ENCODE data around the gene CNOT4.

Gene CNOT4

GRCh38 chr7:135385209-135385608 is 124.7 kb downstream of the CNOT4 start:
- Histone ChIP-seq H3K4me1 (ENCODE audit: control insufficient read depth, insufficient read depth, low read length) (no peaks in the 10 kb centered on the region), H3K27me3 (ENCODE audit: control insufficient read depth, insufficient read depth, low read length) (no peaks in the 10 kb centered on the region), H3K36me3 (ENCODE audit: control insufficient read depth, insufficient read depth, low read length) (peaks cover 10% of the 10 kb centered on the region), H3K4me3 (ENCODE audit: low read length) (no peak overlapping the region), H3K9ac (ENCODE audit: low read length) (no peak overlapping the region), H3K9me3 (ENCODE audit: control insufficient read depth, low read length) (no peaks in the 10 kb centered on the region)

- Histone ChIP-seq H3K9me3 (ENCODE audit: control insufficient read depth, low read length) (no peaks in the 10 kb centered on the region), H3K36me3 (ENCODE audit: control insufficient read depth, insufficient read depth, low read length) (peaks cover 9% of the 10 kb centered on the region), H3K9ac (ENCODE audit: low read length) (no peak overlapping the region), H3K4me1 (ENCODE audit: control insufficient read depth, insufficient read depth, low read length) (no peaks in the 10 kb centered on the region), H3K4me3 (ENCODE audit: low read length) (no peak overlapping the region), H3K27me3 (ENCODE audit: control insufficient read depth, insufficient read depth, low read length) (no peaks in the 10 kb centered on the region)
These were observed 126.3 kb downstream of the CNOT4 start for GRCh38 chr7:135383525-135384175.

DNA sequence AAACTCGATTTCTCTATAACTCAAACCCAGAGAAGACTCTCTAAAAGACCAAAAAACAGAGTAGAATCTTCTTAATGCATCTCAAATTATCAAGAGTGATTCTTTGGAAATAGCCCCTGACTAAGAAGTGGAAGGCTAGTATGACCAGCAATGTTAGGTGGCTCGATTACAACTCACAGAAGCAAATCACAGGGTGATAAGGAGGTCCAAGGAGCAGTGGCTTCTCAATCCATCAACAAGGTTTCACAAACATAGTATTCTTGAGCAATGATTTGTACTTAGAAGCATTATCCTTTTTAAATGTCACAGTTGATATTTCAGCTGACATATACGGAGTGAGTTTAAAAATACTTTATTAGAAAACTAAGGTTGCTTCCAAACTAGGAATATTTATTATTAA is 127.7 kb downstream of the CNOT4 start:
- no peaks in the 10 kb centered on the region for H3K4me1 ChIP-seq (ENCODE audit: control insufficient read depth, insufficient read depth, low read length)
- peaks cover 7% of the 10 kb centered on the region for H3K36me3 ChIP-seq (ENCODE audit: control insufficient read depth, insufficient read depth, low read length)
- H3K4me3 ChIP-seq (ENCODE audit: low read length): no peak overlapping the region
- H3K27me3 ChIP-seq (ENCODE audit: control insufficient read depth, insufficient read depth, low read length): no peaks in the 10 kb centered on the region
- H3K9ac ChIP-seq (ENCODE audit: low read length): no peak overlapping the region
- H3K9me3 ChIP-seq (ENCODE audit: control insufficient read depth, low read length): no peaks in the 10 kb centered on the region

DNA sequence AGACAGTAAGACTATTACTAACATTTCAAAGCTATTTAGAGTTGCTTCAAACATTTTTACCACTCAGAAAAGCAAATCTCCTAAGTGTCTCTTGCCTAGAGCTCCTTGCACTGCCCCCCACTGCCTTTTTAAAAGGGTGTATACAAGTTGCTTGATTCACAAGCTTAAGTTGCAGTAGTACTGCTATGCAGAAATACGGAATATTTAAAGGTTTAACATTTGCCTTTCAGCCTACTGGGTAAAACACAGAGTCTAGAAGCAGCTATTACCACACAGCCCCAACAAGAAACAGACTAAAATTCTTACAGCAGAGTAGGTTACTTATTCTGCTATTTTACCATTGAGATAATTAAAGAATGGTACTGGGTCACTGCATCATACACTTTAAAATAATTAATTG is 128.5 kb downstream of the CNOT4 start:
- Histone ChIP-seq H3K4me3 (ENCODE audit: low read length) (no peak overlapping the region), H3K36me3 (ENCODE audit: control insufficient read depth, insufficient read depth, low read length) (no peaks in the 10 kb centered on the region), H3K9me3 (ENCODE audit: control insufficient read depth, low read length) (no peaks in the 10 kb centered on the region), H3K27me3 (ENCODE audit: control insufficient read depth, insufficient read depth, low read length) (no peaks in the 10 kb centered on the region), H3K9ac (ENCODE audit: low read length) (no peak overlapping the region), H3K4me1 (ENCODE audit: control insufficient read depth, insufficient read depth, low read length) (no peaks in the 10 kb centered on the region)

- Histone ChIP-seq H3K27me3 (ENCODE audit: control insufficient read depth, insufficient read depth, low read length) (no peaks in the 10 kb centered on the region), H3K4me1 (ENCODE audit: control insufficient read depth, insufficient read depth, low read length) (no peaks in the 10 kb centered on the region), H3K9me3 (ENCODE audit: control insufficient read depth, low read length) (no peaks in the 10 kb centered on the region), H3K4me3 (ENCODE audit: low read length) (no peak overlapping the region), H3K36me3 (ENCODE audit: control insufficient read depth, insufficient read depth, low read length) (no peaks in the 10 kb centered on the region), H3K9ac (ENCODE audit: low read length) (no peak overlapping the region)
These were observed 129.6 kb downstream of the CNOT4 start for GRCh38 chr7:135380351-135380750.

DNA sequence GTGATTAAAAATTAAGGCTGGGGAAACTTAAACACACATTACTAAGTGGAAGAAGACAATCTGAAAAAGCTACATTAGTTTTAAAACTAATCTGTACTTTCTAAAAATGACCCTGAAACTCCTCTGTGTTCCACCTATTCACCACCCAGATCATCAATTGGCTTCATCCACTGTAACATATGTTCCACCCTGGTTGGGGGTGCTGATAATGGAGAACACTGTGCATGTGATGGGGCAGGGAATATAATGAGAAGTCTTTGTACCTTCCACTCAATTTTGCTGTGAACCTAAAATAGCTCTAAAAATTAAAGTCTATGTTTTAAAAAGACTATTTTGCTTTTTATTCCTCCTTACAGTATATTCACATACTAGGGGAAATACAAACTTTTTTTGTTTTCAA is 132.7 kb downstream of the CNOT4 start:
- Histone ChIP-seq H3K9me3 (ENCODE audit: control insufficient read depth, low read length) (no peaks in the 10 kb centered on the region), H3K4me3 (ENCODE audit: low read length) (no peak overlapping the region), H3K4me1 (ENCODE audit: control insufficient read depth, insufficient read depth, low read length) (no peaks in the 10 kb centered on the region), H3K9ac (ENCODE audit: low read length) (no peak overlapping the region), H3K27me3 (ENCODE audit: control insufficient read depth, insufficient read depth, low read length) (no peaks in the 10 kb centered on the region), H3K36me3 (ENCODE audit: control insufficient read depth, insufficient read depth, low read length) (no peaks in the 10 kb centered on the region)

DNA sequence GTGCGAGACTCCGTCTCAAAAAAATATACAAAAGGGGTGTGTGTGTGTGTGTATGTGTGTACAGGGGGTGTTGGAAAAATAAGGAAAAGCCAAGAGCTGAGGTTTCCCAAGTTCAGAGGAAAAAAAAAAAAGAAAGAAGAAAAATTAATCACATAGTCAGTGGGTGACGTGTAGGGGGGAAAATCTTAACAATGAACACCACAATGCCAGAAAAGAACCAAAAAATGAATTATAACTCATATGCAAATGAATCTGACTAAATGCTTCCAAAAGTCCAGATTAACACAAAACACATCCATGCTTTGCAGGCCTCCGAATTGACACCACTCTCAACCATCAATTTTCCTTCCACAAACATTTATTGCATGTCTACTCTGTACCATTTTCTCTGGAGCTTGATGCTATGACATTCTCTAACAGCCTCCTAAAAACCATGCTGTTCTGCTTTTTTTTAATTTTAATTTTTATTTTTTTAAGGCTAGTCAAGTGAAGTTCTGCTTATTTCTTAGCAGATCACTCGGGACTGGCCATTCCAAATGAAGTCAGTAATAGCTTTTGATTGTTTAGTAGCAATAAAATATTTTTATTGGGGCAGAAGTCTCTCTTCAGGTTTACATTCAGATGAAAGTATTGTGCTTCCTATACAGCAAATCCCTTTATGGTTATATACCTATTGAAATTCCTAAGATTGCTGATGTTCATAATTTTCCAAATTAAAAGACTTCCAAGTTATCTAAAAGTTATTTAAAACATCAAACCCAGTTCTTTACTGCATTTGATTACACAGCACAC is 133.8 kb downstream of the CNOT4 start:
- Histone ChIP-seq H3K9ac (ENCODE audit: low read length) (no peak overlapping the region), H3K4me3 (ENCODE audit: low read length) (no peak overlapping the region), H3K9me3 (ENCODE audit: control insufficient read depth, low read length) (no peaks in the 10 kb centered on the region), H3K4me1 (ENCODE audit: control insufficient read depth, insufficient read depth, low read length) (no peaks in the 10 kb centered on the region), H3K36me3 (ENCODE audit: control insufficient read depth, insufficient read depth, low read length) (no peaks in the 10 kb centered on the region), H3K27me3 (ENCODE audit: control insufficient read depth, insufficient read depth, low read length) (no peaks in the 10 kb centered on the region)

DNA sequence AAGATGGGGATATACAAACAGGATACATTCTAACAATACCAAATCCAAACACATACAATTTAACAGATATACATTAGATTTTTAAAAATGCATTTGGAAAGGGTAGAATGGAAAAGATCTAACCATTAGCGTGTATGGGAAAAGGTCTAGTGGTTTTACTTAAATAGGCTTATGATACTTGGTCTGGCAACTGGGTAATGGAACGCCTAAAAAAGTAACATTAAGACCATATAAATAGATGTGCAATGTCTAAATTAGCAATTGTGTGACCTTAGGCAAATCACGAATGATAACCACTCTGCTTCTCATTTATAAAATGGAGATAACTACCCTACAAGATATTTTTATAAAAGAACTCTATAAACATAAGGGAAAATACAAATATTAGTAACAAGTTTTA is 135.2 kb downstream of the CNOT4 start:
- Histone ChIP-seq H3K4me3 (ENCODE audit: low read length) (no peak overlapping the region), H3K4me1 (ENCODE audit: control insufficient read depth, insufficient read depth, low read length) (no peaks in the 10 kb centered on the region), H3K9me3 (ENCODE audit: control insufficient read depth, low read length) (no peaks in the 10 kb centered on the region), H3K27me3 (ENCODE audit: control insufficient read depth, insufficient read depth, low read length) (no peaks in the 10 kb centered on the region), H3K9ac (ENCODE audit: low read length) (no peak overlapping the region), H3K36me3 (ENCODE audit: control insufficient read depth, insufficient read depth, low read length) (no peaks in the 10 kb centered on the region)

GRCh38 chr7:135372222-135372621 is 137.7 kb downstream of the CNOT4 start:
- Histone ChIP-seq H3K27me3 (ENCODE audit: control insufficient read depth, insufficient read depth, low read length) (no peaks in the 10 kb centered on the region), H3K9me3 (ENCODE audit: control insufficient read depth, low read length) (no peaks in the 10 kb centered on the region), H3K4me3 (ENCODE audit: low read length) (no peak overlapping the region), H3K4me1 (ENCODE audit: control insufficient read depth, insufficient read depth, low read length) (no peaks in the 10 kb centered on the region), H3K36me3 (ENCODE audit: control insufficient read depth, insufficient read depth, low read length) (no peaks in the 10 kb centered on the region), H3K9ac (ENCODE audit: low read length) (no peak overlapping the region)

DNA sequence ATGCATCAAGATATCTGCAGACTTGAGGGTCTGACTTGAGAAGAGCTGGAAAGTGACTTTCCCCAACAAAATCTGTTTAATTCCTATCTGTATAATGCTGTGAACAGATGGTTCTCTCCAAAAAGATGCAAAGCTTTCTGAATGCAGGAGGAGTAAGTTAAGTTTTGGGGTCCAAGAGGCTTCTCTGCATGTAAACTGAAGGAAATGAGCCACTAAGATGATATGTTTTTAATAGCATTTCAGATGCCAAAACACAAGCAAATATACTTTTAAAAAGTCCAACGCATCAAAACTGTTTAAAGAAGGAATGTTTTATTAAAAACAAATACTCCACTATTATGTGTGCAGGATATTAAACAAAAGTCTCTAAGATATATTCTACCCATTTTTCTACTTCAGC is 139.2 kb downstream of the CNOT4 start:
- Histone ChIP-seq H3K4me3 (ENCODE audit: low read length) (no peak overlapping the region), H3K4me1 (ENCODE audit: control insufficient read depth, insufficient read depth, low read length) (no peaks in the 10 kb centered on the region), H3K36me3 (ENCODE audit: control insufficient read depth, insufficient read depth, low read length) (no peaks in the 10 kb centered on the region), H3K9ac (ENCODE audit: low read length) (no peak overlapping the region), H3K27me3 (ENCODE audit: control insufficient read depth, insufficient read depth, low read length) (no peaks in the 10 kb centered on the region), H3K9me3 (ENCODE audit: control insufficient read depth, low read length) (no peaks in the 10 kb centered on the region)

GRCh38 chr7:135369405-135369804 is 140.5 kb downstream of the CNOT4 start:
- H3K4me3 ChIP-seq (ENCODE audit: low read length): no peak overlapping the region
- H3K9me3 ChIP-seq (ENCODE audit: control insufficient read depth, low read length): no peaks in the 10 kb centered on the region
- H3K9ac ChIP-seq (ENCODE audit: low read length): no peak overlapping the region
- no peaks in the 10 kb centered on the region for H3K4me1 ChIP-seq (ENCODE audit: control insufficient read depth, insufficient read depth, low read length)
- no peaks in the 10 kb centered on the region for H3K36me3 ChIP-seq (ENCODE audit: control insufficient read depth, insufficient read depth, low read length)
- H3K27me3 ChIP-seq (ENCODE audit: control insufficient read depth, insufficient read depth, low read length): no peaks in the 10 kb centered on the region

GRCh38 chr7:135368416-135369186 is 141.3 kb downstream of the CNOT4 start:
- no peak overlapping the region for H3K9ac ChIP-seq (ENCODE audit: low read length)
- no peak overlapping the region for H3K4me3 ChIP-seq (ENCODE audit: low read length)
- H3K4me1 ChIP-seq (ENCODE audit: control insufficient read depth, insufficient read depth, low read length): no peaks in the 10 kb centered on the region
- no peaks in the 10 kb centered on the region for H3K27me3 ChIP-seq (ENCODE audit: control insufficient read depth, insufficient read depth, low read length)
- H3K9me3 ChIP-seq (ENCODE audit: control insufficient read depth, low read length): no peaks in the 10 kb centered on the region
- no peaks in the 10 kb centered on the region for H3K36me3 ChIP-seq (ENCODE audit: control insufficient read depth, insufficient read depth, low read length)
